ENCODE data around the gene ZNF784. TPM values are rescaled to one million over a fixed set of nuclear protein-coding genes. Genes with fewer than 3 reads are reported as not detected.
A peak's percentile ranks its signal among the peaks of the same experiment; 100 is the strongest.

Gene ZNF784
- total and polyA plus RNA-seq, 2 of the 13 experiments (the other 11 are each of a cell fraction or from before 2014, with no cell fraction given): 4.1 to 4.2 TPM

DNA sequence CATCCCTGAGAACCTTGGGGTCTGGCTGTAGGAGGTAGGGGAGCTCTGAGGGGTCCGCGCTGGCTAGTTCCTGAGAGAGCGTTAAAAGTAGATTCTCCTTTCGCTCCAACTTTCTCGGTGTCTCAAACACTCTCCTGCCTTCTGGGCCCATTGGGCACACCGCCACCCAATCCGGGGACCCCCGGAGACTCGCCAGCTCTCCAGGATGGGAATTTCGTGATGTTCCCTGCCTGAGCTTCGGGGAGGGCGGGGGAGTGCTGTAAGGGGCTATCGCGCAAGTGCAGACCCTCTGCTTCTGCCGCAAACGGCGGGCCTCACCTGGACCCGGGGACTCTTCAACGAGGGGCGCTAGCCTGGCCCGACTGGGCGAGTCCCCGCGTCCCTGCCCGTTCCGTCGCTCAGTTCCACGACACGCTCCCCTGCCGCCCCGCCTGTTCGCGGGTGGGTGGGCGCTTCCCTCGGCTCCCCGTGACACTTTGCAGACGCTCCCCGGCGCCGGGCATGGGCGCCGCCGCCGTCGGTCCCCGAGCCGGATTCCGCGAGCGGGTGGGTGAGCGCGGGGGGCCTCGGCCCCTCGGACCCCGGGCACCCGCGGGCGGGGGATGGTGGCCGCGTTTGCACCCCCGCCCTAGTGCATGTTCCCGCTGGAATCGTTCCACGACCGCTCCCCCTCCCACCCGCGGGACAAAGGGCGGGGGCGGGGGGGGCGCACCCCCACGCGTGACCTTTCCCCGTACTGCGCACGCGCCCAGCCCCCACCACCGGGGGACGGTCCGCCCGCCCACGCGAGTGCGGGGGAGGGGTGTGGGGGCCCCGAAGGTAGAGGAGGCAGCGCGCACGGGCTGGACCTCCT is 23.6 kb upstream of the ZNF784 start, which contains the start of gene CCDC106 (continued):
- TF ChIP-seq ZNF660 (CRISPR knock-in tag; IDR thresholded peaks at IDR 0.05; ENCODE audit: borderline replicate concordance, low read depth) (no peak), ZNF549 (CRISPR knock-in tag; IDR thresholded peaks at IDR 0.05) (no peak), NFRKB (IDR thresholded peaks at IDR 0.05) (no peak), ZMYM4 (CRISPR knock-in tag; IDR thresholded peaks at IDR 0.05) (no peak), ATAD3A (CRISPR knock-in tag; IDR thresholded peaks at IDR 0.05) (no peak), ZNF746 (CRISPR knock-in tag; IDR thresholded peaks at IDR 0.05) (no peak), ZNF7 (CRISPR knock-in tag; IDR thresholded peaks at IDR 0.05) (no peak), NR2F1 (CRISPR knock-in tag; IDR thresholded peaks at IDR 0.05) (no peak), SAP130 (CRISPR knock-in tag; IDR thresholded peaks at IDR 0.05; ENCODE audit: low read depth) (peak; percentile 67), JUNB (CRISPR knock-in tag; IDR thresholded peaks at IDR 0.05; ENCODE audit: borderline replicate concordance) (no peak)
- TF ChIP-seq, protein P1, sequence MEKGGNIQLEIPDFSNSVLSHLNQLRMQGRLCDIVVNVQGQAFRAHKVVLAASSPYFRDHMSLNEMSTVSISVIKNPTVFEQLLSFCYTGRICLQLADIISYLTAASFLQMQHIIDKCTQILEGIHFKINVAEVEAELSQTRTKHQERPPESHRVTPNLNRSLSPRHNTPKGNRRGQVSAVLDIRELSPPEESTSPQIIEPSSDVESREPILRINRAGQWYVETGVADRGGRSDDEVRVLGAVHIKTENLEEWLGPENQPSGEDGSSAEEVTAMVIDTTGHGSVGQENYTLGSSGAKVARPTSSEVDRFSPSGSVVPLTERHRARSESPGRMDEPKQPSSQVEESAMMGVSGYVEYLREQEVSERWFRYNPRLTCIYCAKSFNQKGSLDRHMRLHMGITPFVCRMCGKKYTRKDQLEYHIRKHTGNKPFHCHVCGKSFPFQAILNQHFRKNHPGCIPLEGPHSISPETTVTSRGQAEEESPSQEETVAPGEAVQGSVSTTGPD (CRISPR knock-in tag; IDR thresholded peaks at IDR 0.05): no peak
- TF ChIP-seq, protein P2, sequence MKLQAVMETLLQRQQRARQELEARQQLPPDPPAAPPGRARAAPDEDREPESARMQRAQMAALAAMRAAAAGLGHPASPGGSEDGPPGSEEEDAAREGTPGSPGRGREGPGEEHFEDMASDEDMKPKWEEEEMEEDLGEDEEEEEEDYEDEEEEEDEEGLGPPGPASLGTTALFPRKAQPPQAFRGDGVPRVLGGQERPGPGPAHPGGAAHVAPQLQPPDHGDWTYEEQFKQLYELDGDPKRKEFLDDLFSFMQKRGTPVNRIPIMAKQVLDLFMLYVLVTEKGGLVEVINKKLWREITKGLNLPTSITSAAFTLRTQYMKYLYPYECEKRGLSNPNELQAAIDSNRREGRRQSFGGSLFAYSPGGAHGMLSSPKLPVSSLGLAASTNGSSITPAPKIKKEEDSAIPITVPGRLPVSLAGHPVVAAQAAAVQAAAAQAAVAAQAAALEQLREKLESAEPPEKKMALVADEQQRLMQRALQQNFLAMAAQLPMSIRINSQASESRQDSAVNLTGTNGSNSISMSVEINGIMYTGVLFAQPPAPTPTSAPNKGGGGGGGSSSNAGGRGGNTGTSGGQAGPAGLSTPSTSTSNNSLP (IDR thresholded peaks at IDR 0.05; ENCODE audit: low read depth, low read length): no peak
- TF ChIP-seq, protein P3, sequence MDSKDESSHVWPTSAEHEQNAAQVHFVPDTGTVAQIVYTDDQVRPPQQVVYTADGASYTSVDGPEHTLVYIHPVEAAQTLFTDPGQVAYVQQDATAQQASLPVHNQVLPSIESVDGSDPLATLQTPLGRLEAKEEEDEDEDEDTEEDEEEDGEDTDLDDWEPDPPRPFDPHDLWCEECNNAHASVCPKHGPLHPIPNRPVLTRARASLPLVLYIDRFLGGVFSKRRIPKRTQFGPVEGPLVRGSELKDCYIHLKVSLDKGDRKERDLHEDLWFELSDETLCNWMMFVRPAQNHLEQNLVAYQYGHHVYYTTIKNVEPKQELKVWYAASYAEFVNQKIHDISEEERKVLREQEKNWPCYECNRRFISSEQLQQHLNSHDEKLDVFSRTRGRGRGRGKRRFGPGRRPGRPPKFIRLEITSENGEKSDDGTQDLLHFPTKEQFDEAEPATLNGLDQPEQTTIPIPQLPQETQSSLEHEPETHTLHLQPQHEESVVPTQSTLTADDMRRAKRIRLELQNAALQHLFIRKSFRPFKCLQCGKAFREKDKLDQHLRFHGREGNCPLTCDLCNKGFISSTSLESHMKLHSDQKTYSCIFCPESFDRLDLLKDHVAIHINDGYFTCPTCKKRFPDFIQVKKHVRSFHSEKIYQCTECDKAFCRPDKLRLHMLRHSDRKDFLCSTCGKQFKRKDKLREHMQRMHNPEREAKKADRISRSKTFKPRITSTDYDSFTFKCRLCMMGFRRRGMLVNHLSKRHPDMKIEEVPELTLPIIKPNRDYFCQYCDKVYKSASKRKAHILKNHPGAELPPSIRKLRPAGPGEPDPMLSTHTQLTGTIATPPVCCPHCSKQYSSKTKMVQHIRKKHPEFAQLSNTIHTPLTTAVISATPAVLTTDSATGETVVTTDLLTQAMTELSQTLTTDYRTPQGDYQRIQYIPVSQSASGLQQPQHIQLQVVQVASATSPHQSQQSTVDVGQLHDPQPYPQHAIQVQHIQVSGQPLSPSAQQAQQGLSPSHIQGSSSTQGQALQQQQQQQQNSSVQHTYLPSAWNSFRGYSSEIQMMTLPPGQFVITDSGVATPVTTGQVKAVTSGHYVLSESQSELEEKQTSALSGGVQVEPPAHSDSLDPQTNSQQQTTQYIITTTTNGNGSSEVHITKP (CRISPR knock-in tag; IDR thresholded peaks at IDR 0.05; ENCODE audit: low read depth): no peak
- TF ChIP-seq, protein P4, sequence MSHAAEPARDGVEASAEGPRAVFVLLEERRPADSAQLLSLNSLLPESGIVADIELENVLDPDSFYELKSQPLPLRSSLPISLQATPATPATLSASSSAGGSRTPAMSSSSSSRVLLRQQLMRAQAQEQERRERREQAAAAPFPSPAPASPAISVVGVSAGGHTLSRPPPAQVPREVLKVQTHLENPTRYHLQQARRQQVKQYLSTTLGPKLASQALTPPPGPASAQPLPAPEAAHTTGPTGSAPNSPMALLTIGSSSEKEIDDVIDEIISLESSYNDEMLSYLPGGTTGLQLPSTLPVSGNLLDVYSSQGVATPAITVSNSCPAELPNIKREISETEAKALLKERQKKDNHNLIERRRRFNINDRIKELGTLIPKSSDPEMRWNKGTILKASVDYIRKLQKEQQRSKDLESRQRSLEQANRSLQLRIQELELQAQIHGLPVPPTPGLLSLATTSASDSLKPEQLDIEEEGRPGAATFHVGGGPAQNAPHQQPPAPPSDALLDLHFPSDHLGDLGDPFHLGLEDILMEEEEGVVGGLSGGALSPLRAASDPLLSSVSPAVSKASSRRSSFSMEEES (CRISPR knock-in tag; IDR thresholded peaks at IDR 0.05): no peak
- TF ChIP-seq, protein P5, sequence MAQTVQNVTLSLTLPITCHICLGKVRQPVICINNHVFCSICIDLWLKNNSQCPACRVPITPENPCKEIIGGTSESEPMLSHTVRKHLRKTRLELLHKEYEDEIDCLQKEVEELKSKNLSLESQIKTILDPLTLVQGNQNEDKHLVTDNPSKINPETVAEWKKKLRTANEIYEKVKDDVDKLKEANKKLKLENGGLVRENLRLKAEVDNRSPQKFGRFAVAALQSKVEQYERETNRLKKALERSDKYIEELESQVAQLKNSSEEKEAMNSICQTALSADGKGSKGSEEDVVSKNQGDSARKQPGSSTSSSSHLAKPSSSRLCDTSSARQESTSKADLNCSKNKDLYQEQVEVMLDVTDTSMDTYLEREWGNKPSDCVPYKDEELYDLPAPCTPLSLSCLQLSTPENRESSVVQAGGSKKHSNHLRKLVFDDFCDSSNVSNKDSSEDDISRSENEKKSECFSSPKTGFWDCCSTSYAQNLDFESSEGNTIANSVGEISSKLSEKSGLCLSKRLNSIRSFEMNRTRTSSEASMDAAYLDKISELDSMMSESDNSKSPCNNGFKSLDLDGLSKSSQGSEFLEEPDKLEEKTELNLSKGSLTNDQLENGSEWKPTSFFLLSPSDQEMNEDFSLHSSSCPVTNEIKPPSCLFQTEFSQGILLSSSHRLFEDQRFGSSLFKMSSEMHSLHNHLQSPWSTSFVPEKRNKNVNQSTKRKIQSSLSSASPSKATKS (CRISPR knock-in tag; IDR thresholded peaks at IDR 0.05): no peak
- TF ChIP-seq, protein P6, sequence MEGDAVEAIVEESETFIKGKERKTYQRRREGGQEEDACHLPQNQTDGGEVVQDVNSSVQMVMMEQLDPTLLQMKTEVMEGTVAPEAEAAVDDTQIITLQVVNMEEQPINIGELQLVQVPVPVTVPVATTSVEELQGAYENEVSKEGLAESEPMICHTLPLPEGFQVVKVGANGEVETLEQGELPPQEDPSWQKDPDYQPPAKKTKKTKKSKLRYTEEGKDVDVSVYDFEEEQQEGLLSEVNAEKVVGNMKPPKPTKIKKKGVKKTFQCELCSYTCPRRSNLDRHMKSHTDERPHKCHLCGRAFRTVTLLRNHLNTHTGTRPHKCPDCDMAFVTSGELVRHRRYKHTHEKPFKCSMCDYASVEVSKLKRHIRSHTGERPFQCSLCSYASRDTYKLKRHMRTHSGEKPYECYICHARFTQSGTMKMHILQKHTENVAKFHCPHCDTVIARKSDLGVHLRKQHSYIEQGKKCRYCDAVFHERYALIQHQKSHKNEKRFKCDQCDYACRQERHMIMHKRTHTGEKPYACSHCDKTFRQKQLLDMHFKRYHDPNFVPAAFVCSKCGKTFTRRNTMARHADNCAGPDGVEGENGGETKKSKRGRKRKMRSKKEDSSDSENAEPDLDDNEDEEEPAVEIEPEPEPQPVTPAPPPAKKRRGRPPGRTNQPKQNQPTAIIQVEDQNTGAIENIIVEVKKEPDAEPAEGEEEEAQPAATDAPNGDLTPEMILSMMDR (CRISPR knock-in tag; IDR thresholded peaks at IDR 0.05): no peak; the same call in 1 of the 2 replicates

Measured in HepG2 (cell line).